Measurements from ENCODE around the gene DOCK1.
"Not testable (repeated sequence)": the region's sequence is repeated elsewhere in the genome, so short reads cannot be mapped to it uniquely, and the experiment has no call there.

DOCK1 gene

GRCh38 chr10:127298381-127298780, 393.2 kb downstream of the DOCK1 start:
- H3K27me3 ChIP-seq (ENCODE audit: insufficient read depth, low read length, poor library complexity, severe bottlenecking), result no peaks in the 10 kb centered on the region
- no peaks in the 10 kb centered on the region for H3F3A ChIP-seq (ENCODE audit: low read depth)
- no peaks in the 10 kb centered on the region for H3K36me3 ChIP-seq (ENCODE audit: insufficient read depth, low read length)
- no peak overlapping the region for H3K4me3 ChIP-seq (ENCODE audit: low read length, poor library complexity, severe bottlenecking)
- H3K9me3 ChIP-seq (ENCODE audit: insufficient read depth, low read depth, low read length), result peaks cover 4% of the 10 kb centered on the region; the same call in 1 of the 2 replicates
- no peak for TF ChIP-seq EZH2phosphoT487 (IDR thresholded peaks at IDR 0.05; ENCODE audit: borderline replicate concordance)
- H3K4me2 ChIP-seq (ENCODE audit: low read depth, low read length, poor library complexity, severe bottlenecking), result no peak overlapping the region
- H2AFZ ChIP-seq (ENCODE audit: low read length), result no peak overlapping the region
- no peaks in the 10 kb centered on the region for H3K4me1 ChIP-seq (ENCODE audit: insufficient read depth, low read length, poor library complexity, severe bottlenecking)
- H3K9ac ChIP-seq (ENCODE audit: low read depth, low read length, poor library complexity, severe bottlenecking), result no peak overlapping the region
- no peaks in the 10 kb centered on the region for H4K20me1 ChIP-seq (ENCODE audit: insufficient read depth, low read length, poor library complexity, severe bottlenecking)
- H3K79me2 ChIP-seq (ENCODE audit: insufficient read depth, low read length), result no peaks in the 10 kb centered on the region
- H3K9me2 ChIP-seq (replicated peaks; ENCODE audit: low read depth, low read length), result no peaks in the 10 kb centered on the region

GRCh38 chr10:127299192-127299591, 394.0 kb downstream of the DOCK1 start:
- H3K4me3 ChIP-seq (ENCODE audit: low read length, poor library complexity, severe bottlenecking); H3K27me3 ChIP-seq (ENCODE audit: insufficient read depth, low read length, poor library complexity, severe bottlenecking); H3K9ac ChIP-seq (ENCODE audit: low read depth, low read length, poor library complexity, severe bottlenecking); H3K79me2 ChIP-seq (ENCODE audit: insufficient read depth, low read length); H2AFZ ChIP-seq (ENCODE audit: low read length); H4K20me1 ChIP-seq (ENCODE audit: insufficient read depth, low read length, poor library complexity, severe bottlenecking); H3K9me2 ChIP-seq (replicated peaks; ENCODE audit: low read depth, low read length); H3K4me1 ChIP-seq (ENCODE audit: insufficient read depth, low read length, poor library complexity, severe bottlenecking); H3K9me3 ChIP-seq (ENCODE audit: insufficient read depth, low read depth, low read length); H3F3A ChIP-seq (ENCODE audit: low read depth); H3K4me2 ChIP-seq (ENCODE audit: low read depth, low read length, poor library complexity, severe bottlenecking); H3K36me3 ChIP-seq (ENCODE audit: insufficient read depth, low read length): not testable (repeated sequence)

- Histone ChIP-seq H4K20me1 (ENCODE audit: insufficient read depth, low read length, poor library complexity, severe bottlenecking) (no peaks in the 10 kb centered on the region), H2AFZ (ENCODE audit: low read length) (no peak overlapping the region), H3K27me3 (ENCODE audit: insufficient read depth, low read length, poor library complexity, severe bottlenecking) (no peaks in the 10 kb centered on the region), H3F3A (ENCODE audit: low read depth) (no peaks in the 10 kb centered on the region), H3K79me2 (ENCODE audit: insufficient read depth, low read length) (no peaks in the 10 kb centered on the region), H3K9ac (ENCODE audit: low read depth, low read length, poor library complexity, severe bottlenecking) (no peak overlapping the region), H3K4me2 (ENCODE audit: low read depth, low read length, poor library complexity, severe bottlenecking) (no peak overlapping the region), H3K36me3 (ENCODE audit: insufficient read depth, low read length) (no peaks in the 10 kb centered on the region), H3K4me3 (ENCODE audit: low read length, poor library complexity, severe bottlenecking) (no peak overlapping the region), H3K9me3 (ENCODE audit: insufficient read depth, low read depth, low read length) (0 out of 2 replicates have a peak, but pooled peaks cover 4% of the 10 kb centered on the region), H3K9me2 (replicated peaks; ENCODE audit: low read depth, low read length) (no peaks in the 10 kb centered on the region), H3K4me1 (ENCODE audit: insufficient read depth, low read length, poor library complexity, severe bottlenecking) (no peaks in the 10 kb centered on the region)
- TF ChIP-seq CTCF (conservative IDR thresholded peaks at IDR 0.05; ENCODE audit: low read length), result no peak
- TF ChIP-seq EZH2phosphoT487 (IDR thresholded peaks at IDR 0.05; ENCODE audit: borderline replicate concordance), result no peak
These were observed 394.9 kb downstream of the DOCK1 start for GRCh38 chr10:127299956-127300689.

- no peak overlapping the region for H3K9ac ChIP-seq (ENCODE audit: low read depth, low read length, poor library complexity, severe bottlenecking)
- H2AFZ ChIP-seq (ENCODE audit: low read length), result no peak overlapping the region
- H3K27me3 ChIP-seq (ENCODE audit: insufficient read depth, low read length, poor library complexity, severe bottlenecking), result no peaks in the 10 kb centered on the region
- H3K4me2 ChIP-seq (ENCODE audit: low read depth, low read length, poor library complexity, severe bottlenecking), result no peak overlapping the region
- no peaks in the 10 kb centered on the region for H3K79me2 ChIP-seq (ENCODE audit: insufficient read depth, low read length)
- no peaks in the 10 kb centered on the region for H4K20me1 ChIP-seq (ENCODE audit: insufficient read depth, low read length, poor library complexity, severe bottlenecking)
- no peaks in the 10 kb centered on the region for H3K9me2 ChIP-seq (replicated peaks; ENCODE audit: low read depth, low read length)
- H3K4me1 ChIP-seq (ENCODE audit: insufficient read depth, low read length, poor library complexity, severe bottlenecking), result no peaks in the 10 kb centered on the region
- no peak for TF ChIP-seq EZH2phosphoT487 (IDR thresholded peaks at IDR 0.05; ENCODE audit: borderline replicate concordance)
- TF ChIP-seq CTCF (conservative IDR thresholded peaks at IDR 0.05; ENCODE audit: low read length), result no peak
- no peak overlapping the region for H3K4me3 ChIP-seq (ENCODE audit: low read length, poor library complexity, severe bottlenecking)
- 0 out of 2 replicates have a peak, but pooled peaks cover 4% of the 10 kb centered on the region for H3K9me3 ChIP-seq (ENCODE audit: insufficient read depth, low read depth, low read length)
- no peaks in the 10 kb centered on the region for H3F3A ChIP-seq (ENCODE audit: low read depth)
- no peaks in the 10 kb centered on the region for H3K36me3 ChIP-seq (ENCODE audit: insufficient read depth, low read length)
These were observed 395.7 kb downstream of the DOCK1 start for GRCh38 chr10:127300868-127301321.
